ENCODE measurements around the gene UBXN7.
"Not testable (repeated sequence)": the region's sequence is repeated elsewhere in the genome, so short reads cannot be mapped to it uniquely, and the experiment has no call there.

DNA sequence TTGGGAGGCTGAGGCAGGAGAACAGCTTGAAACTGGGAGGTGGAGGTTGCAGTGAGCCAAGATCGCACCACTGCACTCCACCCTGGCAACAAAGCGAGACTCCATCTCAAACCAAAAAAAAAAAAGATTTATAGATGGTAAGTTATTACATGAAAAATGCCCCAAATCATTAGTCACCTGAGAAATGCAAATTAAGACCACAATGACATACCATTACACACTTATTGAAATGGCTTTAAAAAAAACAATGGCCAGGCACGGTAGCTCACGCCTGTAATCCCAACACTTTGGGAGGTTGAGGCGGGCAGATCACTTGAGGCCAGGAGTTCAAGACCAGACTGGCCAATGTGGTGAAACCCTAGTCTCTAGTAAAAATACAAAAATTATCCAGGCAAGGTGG is 10.6 kb downstream of the UBXN7 start:
- not testable (repeated sequence) for TF ChIP-seq CTCF (IDR thresholded peaks at IDR 0.05); ZFX (IDR thresholded peaks at IDR 0.05; ENCODE audit: borderline replicate concordance)
